K562 (cell line): ENCODE measurements around the gene BRD7. TPM values are rescaled to one million over a fixed set of nuclear protein-coding genes. Genes with fewer than 3 reads are reported as not detected.
A peak's percentile ranks its signal among the peaks of the same experiment; 100 is the strongest.

Experiments
- ATAC-seq: fragments of 200-7000 bp; cut with Tn5 transposase; 3 replicates; pipeline ENCODE4 v1.9.1; 2020; ENCODE audit warnings: moderate library complexity
- BruUV-seq: library from RNA; stranded (reverse); fragments of 400-500 nt; replicated peaks from 2 replicates; lab custom pipeline; 2021; lab: Mats Ljungman, UMichigan
- CTCF ChIA-PET: fragments of 300-600 bp; formaldehyde crosslinking; extraction: SDS; loops from one replicate; lab custom pipeline; 2021; ENCODE audit warnings: low intra/inter-chr PET ratio; lab: Yijun Ruan, JAX
- POLR2A ChIA-PET: fragments of 300-600, 350-650 bp; sonication (Branson Sonifier 250); formaldehyde crosslinking; extraction: SDS; loops from one replicate; lab custom pipeline; 2021; ENCODE audit warnings: antibody characterized with exemption, inconsistent platforms; lab: Yijun Ruan, JAX
- DNase-seq, 4 experiments: peaks; one replicate each; pipeline versions ENCODE4 v3.0.0 to v3.0.0-alpha.2; 2011 to 2018; ENCODE audit warnings: low spot score in 3 of 4, mixed read lengths in 3 of 4; ENCODE audit errors: extremely low read depth in 1 of 4
- FAIRE-seq: peaks from 2 replicates; lab custom pipeline; 2011; peaks lifted over from hg19 to GRCh38; lab: Jason Lieb, UNC
- H2AFZ ChIP-seq: 2 replicates; pipeline ENCODE4 v1.6.0; 2011; ENCODE audit warnings: low read depth, low read length, control low read depth, inconsistent platforms
- H3K27ac ChIP-seq: fragments of 200-600 bp; 3 replicates; pipeline ENCODE4 v1.8.0; 2011; ENCODE audit warnings: low read depth, mild to moderate bottlenecking, control low read depth, inconsistent platforms, low read length, moderate library complexity, mixed read lengths; ENCODE audit errors: extremely low read depth
- H3K27me3 ChIP-seq, 2 experiments: fragments of 300-600 bp in 1 of 2; 2 replicates in 1 of 2; 3 replicates in 1 of 2; pipeline versions ENCODE4 v1.6.0 to v1.8.0; 2011; ENCODE audit warnings: inconsistent platforms in 2 of 2, low read length in 2 of 2, mild to moderate bottlenecking in 1 of 2, mixed read lengths in 1 of 2, moderate library complexity in 1 of 2; ENCODE audit not compliant: control insufficient read depth in 2 of 2, insufficient read depth in 2 of 2
- H3K36me3 ChIP-seq: fragments of 300-600 bp; 3 replicates; pipeline ENCODE4 v1.8.0; 2011; ENCODE audit warnings: mild to moderate bottlenecking, low read length, inconsistent platforms; ENCODE audit not compliant: control insufficient read depth, insufficient read depth
- H3K4me1 ChIP-seq, 2 experiments: fragments of 200-600 bp in 1 of 2; replicated peaks in 1 of 2; 2 replicates in 1 of 2; 3 replicates in 1 of 2; pipeline versions ENCODE4 v1.5.1 to v1.8.0; 2011; ENCODE audit warnings: inconsistent platforms in 2 of 2, low read length in 2 of 2, mild to moderate bottlenecking in 1 of 2, mixed read lengths in 1 of 2, moderate library complexity in 1 of 2; ENCODE audit not compliant: control insufficient read depth in 2 of 2, insufficient read depth in 2 of 2
- H3K4me2 ChIP-seq: 2 replicates; pipeline ENCODE4 v1.6.1; 2011; ENCODE audit warnings: low read length, control low read depth, inconsistent platforms, mixed read lengths; ENCODE audit not compliant: insufficient read depth
- H3K4me3 ChIP-seq: fragments of 200-600 bp; sonication (generic), shearing (Covaris generic); 2 replicates; pipeline ENCODE4 v1.5.1; 2016; ENCODE audit warnings: control low read depth, inconsistent platforms
- H3K79me2 ChIP-seq: fragments of 200-600 bp; 3 replicates; pipeline ENCODE4 v1.8.0; 2011; ENCODE audit warnings: low read length, inconsistent platforms; ENCODE audit not compliant: control insufficient read depth, insufficient read depth
- H3K9ac ChIP-seq, 2 experiments: 2 replicates each; pipeline versions ENCODE4 v1.6.0 to v1.6.1; 2011; ENCODE audit warnings: low read depth in 2 of 2, low read length in 2 of 2, control low read depth in 1 of 2, inconsistent platforms in 1 of 2, mild to moderate bottlenecking in 1 of 2, mixed read lengths in 1 of 2; ENCODE audit not compliant: insufficient read depth in 1 of 2
- H3K9me1 ChIP-seq: one replicate; pipeline ENCODE4 v1.6.0; 2011; ENCODE audit warnings: inconsistent platforms, mild to moderate bottlenecking, low read length, moderate library complexity; ENCODE audit not compliant: control insufficient read depth, insufficient read depth
- H3K9me3 ChIP-seq: replicated peaks from 2 replicates; pipeline ENCODE4 v1.5.1; 2011; ENCODE audit warnings: low read depth, low read length, inconsistent platforms; ENCODE audit not compliant: control insufficient read depth, insufficient read depth
- H4K20me1 ChIP-seq: replicated peaks from 2 replicates; pipeline ENCODE4 v1.6.1; 2011; ENCODE audit warnings: low read length, inconsistent platforms, mixed read lengths; ENCODE audit not compliant: control insufficient read depth, insufficient read depth
- BCOR ChIP-seq: fragments of 450-650 bp; IDR thresholded peaks from 2 replicates; pipeline ENCODE4 v1.6.1; 2016
- FOXA1 ChIP-seq: fragments of 450-650 bp; IDR thresholded peaks from 2 replicates; pipeline ENCODE4 v1.6.1; 2016; ENCODE audit warnings: mild to moderate bottlenecking, borderline replicate concordance
- HSF4 ChIP-seq: fragments of 250-450 bp; sonication (Bioruptor Pico); IDR thresholded peaks from 2 replicates; pipeline ENCODE4 v2.1.2; 2022; ENCODE audit warnings: mild to moderate bottlenecking, moderate library complexity, borderline replicate concordance
- POLR2G ChIP-seq: fragments of 200-400 bp; formaldehyde crosslinking; IDR thresholded peaks from 2 replicates; pipeline ENCODE4 v1.6.1; 2017; ENCODE audit warnings: low read depth, mild to moderate bottlenecking, antibody characterized with exemption, low read length, moderate library complexity
- RBFOX2 ChIP-seq: fragments of 200-400 bp; formaldehyde crosslinking; IDR thresholded peaks from 2 replicates; pipeline ENCODE4 v1.6.1; 2017; ENCODE audit warnings: low read depth, mild to moderate bottlenecking, low read length, moderate library complexity
- SREBF2 ChIP-seq: sonication (generic); formaldehyde crosslinking; IDR thresholded peaks from 2 replicates; pipeline ENCODE4 v1.4.0; 2020; ENCODE audit warnings: mild to moderate bottlenecking, missing genetic modification reagents
- ZFP36 ChIP-seq: fragments of 150-350 bp; IDR thresholded peaks from 2 replicates; pipeline ENCODE4 v1.6.1; 2018; ENCODE audit warnings: low read length, low read depth; ENCODE audit not compliant: partially characterized antibody
- ZNF263 ChIP-seq: sonication (generic); formaldehyde crosslinking; IDR thresholded peaks from 2 replicates; pipeline ENCODE4 v1.8.0; 2022; ENCODE audit warnings: mild to moderate bottlenecking, missing genetic modification reagents, borderline replicate concordance
- ZNF583 ChIP-seq: fragments of 250-450 bp; sonication (Bioruptor Pico); IDR thresholded peaks from 2 replicates; pipeline ENCODE4 v1.4.0; 2020
- WGBS: fragments of 100-300 bp; shearing (Covaris generic); methylation state at CpG from one replicate; pipeline ENCODE4 v1.1.6; 2016; ENCODE audit warnings: low coverage, mixed read lengths; ENCODE audit not compliant: insufficient coverage; ENCODE audit errors: missing lambda C conversion rate; 5-methylcytosine and 5-hydroxymethylcytosine counted together
- in situ Hi-C: fragments of 300-500 bp; cut with MboI; formaldehyde crosslinking; loops from 4 replicates; pipeline ENCODE4 v1.15.0; 2018; ENCODE audit warnings: inconsistent platforms, mixed read lengths
- intact Hi-C: fragments of 100-400 bp; cut with micrococcal nuclease; formaldehyde crosslinking; loops from 2 replicates; pipeline ENCODE4 v1.14.2; 2022
- polyA plus RNA-seq, 8 experiments: library from polyadenylated mRNA; depleted of rRNA in 4 of 8; stranded (reverse) in 5 of 8; unstranded in 3 of 8; fragments of >200 nt; fragmentation: Nextera tagmentation in 2 of 8; fragmentation: Illumina TruSeq in 1 of 8; extraction: Ambion mirVana in 2 of 8; extraction: Trizol in 1 of 8; gene quantifications; 2 replicates each; pipeline versions ENCODE4 v1.2.1 to v1.2.3, GENCODE V29; 2011 to 2014; ENCODE audit warnings: inconsistent platforms in 1 of 8, missing spikeins in 1 of 8
- total RNA-seq, 7 experiments: library from RNA; depleted of rRNA in 6 of 7; stranded (reverse); fragments of >200 nt in 6 of 7; fragmentation: Illumina TruSeq in 2 of 7; extraction: Trizol in 2 of 7; gene quantifications; 2 replicates each; pipeline versions ENCODE4 v1.2.1 to v1.2.3, GENCODE V29; 2011 to 2021; ENCODE audit warnings: low replicate concordance in 1 of 7
- TF ChIP-seq, protein P1 (sequence below): fragments of 250-450 bp; sonication (Bioruptor Pico); IDR thresholded peaks from 2 replicates; pipeline ENCODE4 v1.8.0; 2022; ENCODE audit warnings: inconsistent platforms
- TF ChIP-seq, protein P2 (sequence below): sonication (generic); formaldehyde crosslinking; IDR thresholded peaks from 2 replicates; pipeline ENCODE4 v1.8.1; 2023; ENCODE audit warnings: mild to moderate bottlenecking, missing genetic modification reagents

BRD7 gene
- total and polyA plus RNA-seq, 9 of the 15 experiments (the other 6 are each of a cell fraction or from before 2014, with no cell fraction given) = 20.6 to 101 (median 68.7) TPM

GRCh38 chr16:50274326-50275097 is 94.3 kb downstream of the BRD7 start:
- Histone ChIP-seq H2AFZ (no peak overlapping the region), H3K4me3 (no peak overlapping the region), H3K79me2 (peaks cover 98% of the 10 kb centered on the region), H3K27ac (peak overlapping the region; percentile 59), H3K9me3 (no peaks in the 10 kb centered on the region), H3K9ac (peak overlapping the region; percentile 28 to 86; a peak in 3 of 4 replicates), H3K36me3 (peaks cover 54% of the 10 kb centered on the region), H3K4me2 (peak overlapping the region; percentile 53), H3K27me3 (no peaks in the 10 kb centered on the region), H3K4me1 (peaks cover 40 to 69% of the 10 kb centered on the region in 2 experiments), H3K9me1 (peaks cover 5% of the 10 kb centered on the region), H4K20me1 (peaks cover 29% of the 10 kb centered on the region)
- in situ Hi-C loops = loop anchor here (25.0 kb wide), 1 partner anchor 1662 kb away; the partner anchor contains the start of gene N4BP1
- FAIRE-seq (no peak), ATAC-seq (no peak), DNase-seq (peak in 2 of 4 experiments; percentile 54 to 58)
- intact Hi-C loops = no loop called here
- TF ChIP-seq HSF4 (CRISPR knock-in tag) (no peak), ZNF583 (CRISPR knock-in tag) (no peak), FOXA1 (no peak), ZNF263 (CRISPR knock-in tag) (no peak), ZFP36 (peak; percentile 43), RBFOX2 (peak; percentile 49), BCOR (peak; percentile 59; the same call in 1 of the 2 replicates), POLR2G (peak; percentile 8; the same call in 1 of the 2 replicates), SREBF2 (CRISPR knock-in tag) (no peak)
- TF ChIP-seq, protein P1, sequence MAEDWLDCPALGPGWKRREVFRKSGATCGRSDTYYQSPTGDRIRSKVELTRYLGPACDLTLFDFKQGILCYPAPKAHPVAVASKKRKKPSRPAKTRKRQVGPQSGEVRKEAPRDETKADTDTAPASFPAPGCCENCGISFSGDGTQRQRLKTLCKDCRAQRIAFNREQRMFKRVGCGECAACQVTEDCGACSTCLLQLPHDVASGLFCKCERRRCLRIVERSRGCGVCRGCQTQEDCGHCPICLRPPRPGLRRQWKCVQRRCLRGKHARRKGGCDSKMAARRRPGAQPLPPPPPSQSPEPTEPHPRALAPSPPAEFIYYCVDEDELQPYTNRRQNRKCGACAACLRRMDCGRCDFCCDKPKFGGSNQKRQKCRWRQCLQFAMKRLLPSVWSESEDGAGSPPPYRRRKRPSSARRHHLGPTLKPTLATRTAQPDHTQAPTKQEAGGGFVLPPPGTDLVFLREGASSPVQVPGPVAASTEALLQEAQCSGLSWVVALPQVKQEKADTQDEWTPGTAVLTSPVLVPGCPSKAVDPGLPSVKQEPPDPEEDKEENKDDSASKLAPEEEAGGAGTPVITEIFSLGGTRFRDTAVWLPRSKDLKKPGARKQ (CRISPR knock-in tag) = no peak
- TF ChIP-seq, protein P2, sequence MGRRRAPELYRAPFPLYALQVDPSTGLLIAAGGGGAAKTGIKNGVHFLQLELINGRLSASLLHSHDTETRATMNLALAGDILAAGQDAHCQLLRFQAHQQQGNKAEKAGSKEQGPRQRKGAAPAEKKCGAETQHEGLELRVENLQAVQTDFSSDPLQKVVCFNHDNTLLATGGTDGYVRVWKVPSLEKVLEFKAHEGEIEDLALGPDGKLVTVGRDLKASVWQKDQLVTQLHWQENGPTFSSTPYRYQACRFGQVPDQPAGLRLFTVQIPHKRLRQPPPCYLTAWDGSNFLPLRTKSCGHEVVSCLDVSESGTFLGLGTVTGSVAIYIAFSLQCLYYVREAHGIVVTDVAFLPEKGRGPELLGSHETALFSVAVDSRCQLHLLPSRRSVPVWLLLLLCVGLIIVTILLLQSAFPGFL (CRISPR knock-in tag) = no peak
- BruUV-seq = no TSS peak
- CTCF ChIA-PET = no interaction called here
- POLR2A ChIA-PET = interaction anchor here (1.0 to 5.1 kb wide), 5 partner anchors 11 to 29 kb away, joined by 3 to 34 read pairs (median 3); no protein-coding TSS in a partner anchor
- 79% methylated on average over 12 of the region's 18 CpGs for WGBS
